Fibroblast of lung (primary cell): ENCODE results near the gene IKBKE. TPM values are rescaled to one million over a fixed set of nuclear protein-coding genes. Genes with fewer than 3 reads are reported as not detected.

ENCODE experiments used
- DNase-seq, 2 donors: peaks; one replicate each; pipeline versions ENCODE4 v3.0.0 to v3.0.0-alpha.2; 2010; ENCODE audit warnings: low read depth in 2 of 2
- H2AFZ ChIP-seq: 2 replicates; pipeline ENCODE4 v1.5.1; 2012; ENCODE audit warnings: low read length, control low read depth, inconsistent platforms
- H3K27ac ChIP-seq: 2 replicates; pipeline ENCODE4 v1.5.1; 2011; ENCODE audit warnings: low read length, control low read depth; ENCODE audit not compliant: insufficient read depth
- H3K27me3 ChIP-seq: 2 replicates; pipeline ENCODE4 v1.5.1; 2011; ENCODE audit warnings: mild to moderate bottlenecking, low read length; ENCODE audit not compliant: control insufficient read depth, insufficient read depth
- H3K36me3 ChIP-seq: 2 replicates; pipeline ENCODE4 v1.5.1; 2011; ENCODE audit warnings: low read length; ENCODE audit not compliant: control insufficient read depth, insufficient read depth
- H3K4me1 ChIP-seq: 2 replicates; pipeline ENCODE4 v1.5.1; 2011; ENCODE audit warnings: low read length; ENCODE audit not compliant: control insufficient read depth, insufficient read depth; ENCODE audit errors: extremely low read depth
- H3K4me2 ChIP-seq: 2 replicates; pipeline ENCODE4 v1.5.1; 2011; ENCODE audit warnings: low read length, control low read depth; ENCODE audit not compliant: insufficient read depth; ENCODE audit errors: extremely low read depth
- H3K4me3 ChIP-seq, 4 experiments: fragments of 200-600 bp in 1 of 4; sonication (generic) in 1 of 4; replicated peaks in 1 of 4; 2 replicates each; pipeline ENCODE4 v1.5.1; 2011 to 2016; ENCODE audit warnings: low read length in 4 of 4, low read depth in 3 of 4, mild to moderate bottlenecking in 3 of 4, control low read depth in 2 of 4, inconsistent platforms in 1 of 4, mixed read lengths in 1 of 4; ENCODE audit not compliant: insufficient read depth in 1 of 4; ENCODE audit errors: control extremely low read depth in 1 of 4
- H3K79me2 ChIP-seq: 2 replicates; pipeline ENCODE4 v1.5.1; 2012; ENCODE audit warnings: mild to moderate bottlenecking, low read length, inconsistent platforms; ENCODE audit not compliant: control insufficient read depth, insufficient read depth
- H3K9ac ChIP-seq: 2 replicates; pipeline ENCODE4 v1.5.1; 2011; ENCODE audit warnings: mild to moderate bottlenecking, low read length, control low read depth; ENCODE audit not compliant: insufficient read depth
- H3K9me3 ChIP-seq: 2 replicates; pipeline ENCODE4 v1.5.1; 2012; ENCODE audit warnings: low read depth, low read length; ENCODE audit not compliant: control insufficient read depth, insufficient read depth
- H4K20me1 ChIP-seq: 2 replicates; pipeline ENCODE4 v1.5.1; 2011; ENCODE audit warnings: low read length; ENCODE audit not compliant: control insufficient read depth, insufficient read depth; ENCODE audit errors: extremely low read depth
- EZH2 ChIP-seq: IDR thresholded peaks from 2 replicates; pipeline ENCODE4 v1.5.1; 2012; ENCODE audit warnings: low read length, control low read depth, mild to moderate bottlenecking; ENCODE audit errors: missing control alignments
- polyA plus RNA-seq, 2 donors: library from polyadenylated mRNA; depleted of rRNA in 1 of 2; stranded (reverse) in 1 of 2; unstranded in 1 of 2; fragments of >200 nt; gene quantifications; 2 replicates each; pipeline ENCODE4 v1.2.1, GENCODE V29; 2011 to 2012; ENCODE audit warnings: missing spikeins in 1 of 2
- total RNA-seq: library from RNA; depleted of rRNA; stranded (reverse); fragments of >200 nt; gene quantifications from 2 replicates; pipeline ENCODE4 v1.2.1, GENCODE V29; 2014
- TF ChIP-seq, protein P1 (sequence below), 2 donors: IDR thresholded peaks in 1 of 2; conservative IDR thresholded peaks in 1 of 2; 1 replicate in 1 of 2; 2 replicates in 1 of 2; pipeline ENCODE4 v1.5.1; 2011 to 2012; ENCODE audit warnings: low read length in 2 of 2, control low read depth in 1 of 2, inconsistent platforms in 1 of 2, low read depth in 1 of 2, mild to moderate bottlenecking in 1 of 2

Gene IKBKE
- total and polyA plus RNA-seq, 2 donors (not counting 1 experiment from before 2014, with no cell fraction given): 9.6 to 12.4 TPM

DNA sequence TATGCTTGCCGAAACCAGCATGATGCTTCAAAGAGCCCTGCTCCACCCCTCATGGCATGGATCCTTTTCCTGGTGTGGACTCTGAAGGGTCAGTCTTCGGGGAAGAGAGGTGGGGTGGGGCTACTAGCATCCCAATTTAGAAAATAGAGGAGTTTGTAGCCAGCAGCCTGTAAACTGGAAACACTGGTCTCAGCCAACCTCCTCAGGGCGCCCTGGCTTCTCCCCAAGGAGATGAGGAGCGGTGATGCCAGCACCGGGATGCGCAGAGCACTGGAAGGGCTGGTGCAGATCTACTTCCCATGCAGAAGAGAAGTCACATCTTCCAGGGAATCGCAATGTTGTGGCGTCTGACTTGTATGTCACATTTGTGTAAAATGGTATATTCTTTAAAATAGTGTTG lies 6.4 kb upstream of the IKBKE start:
- no peaks in the 10 kb centered on the region for H3K79me2 ChIP-seq
- H3K9me3 ChIP-seq: no peaks in the 10 kb centered on the region
- DNase-seq: no peak
- H3K27me3 ChIP-seq: no peaks in the 10 kb centered on the region
- no peaks in the 10 kb centered on the region for H4K20me1 ChIP-seq
- H3K9ac ChIP-seq: no peak overlapping the region
- H3K4me3 ChIP-seq: no peak overlapping the region
- no peak overlapping the region for H3K4me2 ChIP-seq
- H3K36me3 ChIP-seq: peaks cover under 1% of the 10 kb centered on the region
- peaks cover 9% of the 10 kb centered on the region for H3K4me1 ChIP-seq
- H2AFZ ChIP-seq: no peak overlapping the region
- TF ChIP-seq, protein P1, sequence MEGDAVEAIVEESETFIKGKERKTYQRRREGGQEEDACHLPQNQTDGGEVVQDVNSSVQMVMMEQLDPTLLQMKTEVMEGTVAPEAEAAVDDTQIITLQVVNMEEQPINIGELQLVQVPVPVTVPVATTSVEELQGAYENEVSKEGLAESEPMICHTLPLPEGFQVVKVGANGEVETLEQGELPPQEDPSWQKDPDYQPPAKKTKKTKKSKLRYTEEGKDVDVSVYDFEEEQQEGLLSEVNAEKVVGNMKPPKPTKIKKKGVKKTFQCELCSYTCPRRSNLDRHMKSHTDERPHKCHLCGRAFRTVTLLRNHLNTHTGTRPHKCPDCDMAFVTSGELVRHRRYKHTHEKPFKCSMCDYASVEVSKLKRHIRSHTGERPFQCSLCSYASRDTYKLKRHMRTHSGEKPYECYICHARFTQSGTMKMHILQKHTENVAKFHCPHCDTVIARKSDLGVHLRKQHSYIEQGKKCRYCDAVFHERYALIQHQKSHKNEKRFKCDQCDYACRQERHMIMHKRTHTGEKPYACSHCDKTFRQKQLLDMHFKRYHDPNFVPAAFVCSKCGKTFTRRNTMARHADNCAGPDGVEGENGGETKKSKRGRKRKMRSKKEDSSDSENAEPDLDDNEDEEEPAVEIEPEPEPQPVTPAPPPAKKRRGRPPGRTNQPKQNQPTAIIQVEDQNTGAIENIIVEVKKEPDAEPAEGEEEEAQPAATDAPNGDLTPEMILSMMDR (conservative IDR thresholded peaks at IDR 0.05 in 1 of 2, IDR thresholded peaks at IDR 0.05 in 1 of 2; ENCODE audit: low read depth in 1 of 2, low read length in 2 of 2): no peak
- no peak for TF ChIP-seq EZH2
- no peak overlapping the region for H3K27ac ChIP-seq

DNA sequence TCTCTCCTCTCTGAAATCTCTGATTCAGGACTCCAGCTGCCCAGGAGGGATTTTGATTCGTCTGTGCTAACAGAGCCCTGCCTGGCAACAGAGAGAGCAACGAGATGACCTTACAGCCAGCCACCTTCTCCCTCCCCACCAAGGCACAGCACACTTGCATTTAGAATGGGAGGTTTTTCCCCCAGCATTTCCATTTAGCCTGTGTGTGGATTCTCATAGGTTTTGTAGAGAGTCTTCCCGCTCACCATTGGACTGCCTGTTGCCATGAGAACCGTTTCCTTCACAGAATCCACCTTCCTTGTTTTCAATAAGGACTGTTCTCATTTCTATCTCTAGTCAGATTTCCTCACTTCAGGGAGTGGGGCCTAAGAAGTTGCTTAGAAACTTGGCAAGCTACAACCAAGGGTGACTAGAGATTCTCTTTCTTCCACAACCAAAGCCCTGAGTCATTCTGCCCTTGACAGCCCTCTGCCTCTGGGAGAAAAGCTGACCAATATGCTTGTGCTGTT lies 5.8 kb upstream of the IKBKE start:
- TF ChIP-seq, protein P1 (conservative IDR thresholded peaks at IDR 0.05 in 1 of 2, IDR thresholded peaks at IDR 0.05 in 1 of 2; ENCODE audit: low read depth in 1 of 2, low read length in 2 of 2): no peak
- TF ChIP-seq EZH2: no peak
- H2AFZ ChIP-seq: no peak overlapping the region
- no peaks in the 10 kb centered on the region for H4K20me1 ChIP-seq
- H3K4me2 ChIP-seq: no peak overlapping the region
- H3K36me3 ChIP-seq: no peaks in the 10 kb centered on the region
- no peaks in the 10 kb centered on the region for H3K27me3 ChIP-seq
- peak overlapping the region; percentile 7 for H3K27ac ChIP-seq
- peak; percentile 94 to 95 for DNase-seq
- H3K9ac ChIP-seq: no peak overlapping the region
- H3K4me3 ChIP-seq: no peak overlapping the region
- no peaks in the 10 kb centered on the region for H3K9me3 ChIP-seq
- H3K4me1 ChIP-seq: peaks cover 11% of the 10 kb centered on the region
- no peaks in the 10 kb centered on the region for H3K79me2 ChIP-seq

DNA sequence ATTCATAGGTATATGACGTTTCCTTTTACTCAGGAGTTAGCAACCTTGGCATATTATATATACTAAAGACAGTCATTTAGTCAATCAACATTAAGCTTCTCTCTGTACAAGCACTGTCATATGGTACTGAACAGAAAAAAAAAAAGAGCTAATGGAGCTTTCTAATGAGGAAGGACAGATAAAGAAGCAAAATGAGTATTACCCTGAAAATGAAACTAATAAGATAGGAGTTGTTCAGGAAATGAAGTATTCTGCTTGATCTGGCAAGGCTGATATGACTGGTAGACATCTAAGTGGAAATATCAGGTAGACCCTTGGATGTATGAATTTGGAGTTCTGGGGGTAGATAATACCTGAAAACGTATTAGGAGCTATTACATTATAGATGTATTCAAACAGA lies 4.3 kb upstream of the IKBKE start:
- TF ChIP-seq EZH2: no peak
- TF ChIP-seq, protein P1 (conservative IDR thresholded peaks at IDR 0.05 in 1 of 2, IDR thresholded peaks at IDR 0.05 in 1 of 2; ENCODE audit: low read depth in 1 of 2, low read length in 2 of 2): no peak
- no peak overlapping the region for H3K4me3 ChIP-seq
- no peaks in the 10 kb centered on the region for H4K20me1 ChIP-seq
- no peak overlapping the region for H2AFZ ChIP-seq
- no peaks in the 10 kb centered on the region for H3K9me3 ChIP-seq
- DNase-seq: no peak
- H3K4me1 ChIP-seq: peaks cover 17% of the 10 kb centered on the region
- no peak overlapping the region for H3K4me2 ChIP-seq
- H3K27ac ChIP-seq: no peak overlapping the region
- no peaks in the 10 kb centered on the region for H3K36me3 ChIP-seq
- H3K79me2 ChIP-seq: no peaks in the 10 kb centered on the region
- H3K9ac ChIP-seq: no peak overlapping the region
- no peaks in the 10 kb centered on the region for H3K27me3 ChIP-seq
